C4-2B (cell line): ENCODE results near the gene UBE2V1.

Source experiments
- H3K27ac ChIP-seq: fragments of 450-650 bp; 2 replicates; pipeline ENCODE4 v1.5.1; 2017
- ZFX ChIP-seq: fragments of 450-650 bp; IDR thresholded peaks from 2 replicates; pipeline ENCODE4 v1.6.1; 2017
- TF ChIP-seq, protein P1 (sequence below): fragments of 450-650 bp; conservative IDR thresholded peaks from 2 replicates; pipeline ENCODE4 v1.5.1; 2017; ENCODE audit warnings: mild to moderate bottlenecking

The UBE2V1 gene

DNA sequence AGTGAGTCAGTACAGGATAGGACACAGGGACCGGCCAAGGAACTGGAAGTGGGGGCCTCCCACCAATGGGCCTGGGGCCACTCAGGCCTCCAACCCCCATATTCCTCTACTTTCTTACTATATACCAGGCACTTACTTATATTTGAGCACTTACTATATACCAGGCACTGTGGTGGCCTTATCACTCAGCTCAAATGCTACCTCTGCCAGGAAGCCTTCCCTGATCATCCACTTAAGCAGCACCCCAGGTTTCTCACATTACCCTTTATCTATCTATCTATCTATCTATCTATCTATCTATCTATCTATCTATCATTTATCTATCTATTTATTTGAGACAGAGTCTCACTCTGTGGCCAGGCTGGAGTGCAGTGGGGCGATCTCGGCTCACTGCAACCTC, 12.3 kb upstream of the UBE2V1 start:
- no peak for TF ChIP-seq ZFX
- TF ChIP-seq, protein P1, sequence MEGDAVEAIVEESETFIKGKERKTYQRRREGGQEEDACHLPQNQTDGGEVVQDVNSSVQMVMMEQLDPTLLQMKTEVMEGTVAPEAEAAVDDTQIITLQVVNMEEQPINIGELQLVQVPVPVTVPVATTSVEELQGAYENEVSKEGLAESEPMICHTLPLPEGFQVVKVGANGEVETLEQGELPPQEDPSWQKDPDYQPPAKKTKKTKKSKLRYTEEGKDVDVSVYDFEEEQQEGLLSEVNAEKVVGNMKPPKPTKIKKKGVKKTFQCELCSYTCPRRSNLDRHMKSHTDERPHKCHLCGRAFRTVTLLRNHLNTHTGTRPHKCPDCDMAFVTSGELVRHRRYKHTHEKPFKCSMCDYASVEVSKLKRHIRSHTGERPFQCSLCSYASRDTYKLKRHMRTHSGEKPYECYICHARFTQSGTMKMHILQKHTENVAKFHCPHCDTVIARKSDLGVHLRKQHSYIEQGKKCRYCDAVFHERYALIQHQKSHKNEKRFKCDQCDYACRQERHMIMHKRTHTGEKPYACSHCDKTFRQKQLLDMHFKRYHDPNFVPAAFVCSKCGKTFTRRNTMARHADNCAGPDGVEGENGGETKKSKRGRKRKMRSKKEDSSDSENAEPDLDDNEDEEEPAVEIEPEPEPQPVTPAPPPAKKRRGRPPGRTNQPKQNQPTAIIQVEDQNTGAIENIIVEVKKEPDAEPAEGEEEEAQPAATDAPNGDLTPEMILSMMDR, result no peak
- no peak overlapping the region for H3K27ac ChIP-seq

DNA sequence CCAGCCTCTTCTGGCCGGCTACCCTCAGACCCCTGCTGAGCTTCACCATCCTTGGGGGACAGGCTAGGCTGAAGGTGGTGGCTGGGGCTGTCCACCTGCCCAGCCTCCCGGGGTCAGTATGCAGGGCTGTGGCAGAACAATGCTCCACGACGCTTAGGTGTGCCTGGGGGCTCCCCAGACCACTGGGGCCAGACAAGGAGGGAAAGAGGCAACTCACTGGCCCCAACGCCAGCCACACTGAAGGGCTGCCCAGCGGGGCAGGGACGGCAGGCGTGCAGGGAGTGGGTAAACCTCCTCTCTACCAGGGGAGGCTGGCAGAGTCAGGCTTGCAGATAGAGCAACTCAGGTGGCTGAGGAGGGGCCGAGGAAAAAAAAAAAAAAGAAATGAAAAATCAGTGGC, 11.5 kb upstream of the UBE2V1 start:
- H3K27ac ChIP-seq, result no peak overlapping the region
- TF ChIP-seq, protein P1, result no peak
- no peak for TF ChIP-seq ZFX

DNA sequence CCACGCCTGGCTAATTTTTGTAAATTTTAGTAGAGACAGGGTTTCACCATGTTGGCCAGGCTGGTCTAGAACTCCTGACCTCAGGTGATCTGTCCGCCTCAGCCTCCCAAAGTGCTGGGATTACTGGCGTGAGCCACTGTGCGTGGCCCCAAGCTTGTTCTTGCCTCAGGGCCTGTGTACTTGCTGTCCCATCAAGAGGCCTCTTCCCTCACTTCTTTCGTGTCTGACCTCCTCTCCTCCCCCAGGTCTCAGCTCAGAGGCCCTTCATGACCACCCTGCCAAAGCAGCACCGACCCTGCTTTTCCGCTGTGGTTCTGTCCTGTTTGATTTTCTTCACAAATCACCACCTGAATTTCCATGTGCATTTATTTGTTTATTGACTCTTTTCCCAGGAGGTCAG, 10.5 kb upstream of the UBE2V1 start:
- no peak for TF ChIP-seq ZFX
- TF ChIP-seq, protein P1, result no peak
- no peak overlapping the region for H3K27ac ChIP-seq

- no peak for TF ChIP-seq ZFX
- TF ChIP-seq, protein P1, result no peak
- H3K27ac ChIP-seq, result no peak overlapping the region
Measured at GRCh38 chr20:50122763-50123162, 9.8 kb upstream of the UBE2V1 start.

- TF ChIP-seq, protein P1, result no peak
- no peak for TF ChIP-seq ZFX
- no peak overlapping the region for H3K27ac ChIP-seq
Measured at GRCh38 chr20:50121858-50122271, 8.9 kb upstream of the UBE2V1 start.

DNA sequence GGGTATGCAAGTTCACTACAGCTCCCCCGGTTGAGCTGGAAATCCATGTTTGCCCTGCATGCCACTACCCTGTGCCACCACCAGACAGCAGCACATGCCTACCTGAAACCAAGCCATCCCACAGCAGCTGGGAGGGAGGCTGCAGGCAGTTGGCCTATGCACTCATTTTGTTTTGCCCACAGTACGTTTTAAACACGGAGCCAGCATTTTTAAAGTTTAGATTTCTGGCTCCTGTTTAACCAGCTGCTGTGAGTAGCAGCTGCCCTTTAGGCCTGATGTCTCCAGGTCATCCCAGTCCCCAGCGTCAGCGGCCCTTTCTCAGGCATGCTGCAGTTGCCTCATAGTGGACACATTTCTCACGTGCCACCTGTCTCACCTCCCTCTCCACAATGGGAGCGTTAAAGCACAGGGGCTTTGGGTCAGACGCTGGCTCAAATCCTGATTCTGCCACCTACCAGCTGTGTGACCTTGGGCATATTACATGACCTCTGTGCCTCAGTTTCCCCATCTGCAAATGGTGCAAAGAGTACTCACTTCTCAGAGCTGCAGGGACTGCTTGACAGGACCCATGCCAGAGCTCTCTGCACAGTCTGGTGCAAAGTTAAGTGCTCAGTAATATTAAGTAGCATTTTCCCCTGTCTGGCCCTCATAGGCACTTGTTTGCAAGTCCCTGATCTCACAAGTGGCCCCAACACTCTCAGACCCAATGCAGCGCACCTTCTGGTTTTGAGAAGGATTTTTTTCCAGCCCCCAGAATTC, 8.2 kb upstream of the UBE2V1 start:
- TF ChIP-seq ZFX, result no peak
- TF ChIP-seq, protein P1, result peak; percentile 91
- no peak overlapping the region for H3K27ac ChIP-seq

GRCh38 chr20:50118203-50118602, 5.3 kb upstream of the UBE2V1 start:
- TF ChIP-seq, protein P1, result no peak
- TF ChIP-seq ZFX, result no peak
- H3K27ac ChIP-seq, result no peak overlapping the region
